NCI-H2227 (cell line): Measurements from ENCODE around the gene ARX.

Experiments used
- DNase-seq: peaks from one replicate; lab custom pipeline; 2025; ENCODE audit not compliant: unreplicated experiment; lab: John Stamatoyannopoulos, UW

Gene ARX

DNA sequence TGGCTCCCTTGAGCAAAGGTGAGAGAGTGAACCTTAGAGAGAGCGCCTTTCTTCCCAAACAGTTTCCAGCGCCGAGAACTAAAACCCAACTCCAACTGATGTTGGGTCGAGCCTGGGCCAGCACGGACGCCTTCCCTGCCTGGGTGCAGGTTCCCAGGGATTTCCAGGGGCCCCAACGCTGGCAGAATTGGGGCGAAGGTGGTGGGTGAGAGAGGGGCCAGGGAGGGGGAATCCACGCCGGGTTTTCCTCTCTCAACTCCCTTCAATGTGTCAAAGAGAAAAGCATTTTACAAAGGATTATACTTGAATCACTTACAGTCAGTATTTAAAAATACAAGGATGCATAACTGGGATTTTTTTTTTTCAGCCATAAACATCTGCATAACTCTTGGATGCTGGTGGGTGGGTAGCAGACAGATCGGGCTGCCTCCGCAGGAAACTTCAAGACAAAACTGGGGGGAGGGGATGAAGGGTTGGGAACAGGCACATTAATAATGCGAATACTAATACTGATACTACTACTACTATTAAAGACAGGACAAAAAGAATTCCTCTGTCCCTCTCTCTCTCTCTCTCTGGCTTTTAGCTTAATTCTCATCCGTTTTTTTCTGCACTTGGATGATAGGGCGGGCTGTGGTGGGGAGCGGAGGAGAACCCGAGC, 1.3 kb upstream of the ARX start:
- no peak for DNase-seq

GRCh38 chrX:25016361-25016671, 551 bp upstream of the ARX start:
- no peak for DNase-seq

GRCh38 chrX:25014366-25014838, 1.4 kb downstream of the ARX start:
- no peak for DNase-seq

- DNase-seq: peak; percentile 59
These were observed 2.0 kb downstream of the ARX start for GRCh38 chrX:25013632-25014365.

DNA sequence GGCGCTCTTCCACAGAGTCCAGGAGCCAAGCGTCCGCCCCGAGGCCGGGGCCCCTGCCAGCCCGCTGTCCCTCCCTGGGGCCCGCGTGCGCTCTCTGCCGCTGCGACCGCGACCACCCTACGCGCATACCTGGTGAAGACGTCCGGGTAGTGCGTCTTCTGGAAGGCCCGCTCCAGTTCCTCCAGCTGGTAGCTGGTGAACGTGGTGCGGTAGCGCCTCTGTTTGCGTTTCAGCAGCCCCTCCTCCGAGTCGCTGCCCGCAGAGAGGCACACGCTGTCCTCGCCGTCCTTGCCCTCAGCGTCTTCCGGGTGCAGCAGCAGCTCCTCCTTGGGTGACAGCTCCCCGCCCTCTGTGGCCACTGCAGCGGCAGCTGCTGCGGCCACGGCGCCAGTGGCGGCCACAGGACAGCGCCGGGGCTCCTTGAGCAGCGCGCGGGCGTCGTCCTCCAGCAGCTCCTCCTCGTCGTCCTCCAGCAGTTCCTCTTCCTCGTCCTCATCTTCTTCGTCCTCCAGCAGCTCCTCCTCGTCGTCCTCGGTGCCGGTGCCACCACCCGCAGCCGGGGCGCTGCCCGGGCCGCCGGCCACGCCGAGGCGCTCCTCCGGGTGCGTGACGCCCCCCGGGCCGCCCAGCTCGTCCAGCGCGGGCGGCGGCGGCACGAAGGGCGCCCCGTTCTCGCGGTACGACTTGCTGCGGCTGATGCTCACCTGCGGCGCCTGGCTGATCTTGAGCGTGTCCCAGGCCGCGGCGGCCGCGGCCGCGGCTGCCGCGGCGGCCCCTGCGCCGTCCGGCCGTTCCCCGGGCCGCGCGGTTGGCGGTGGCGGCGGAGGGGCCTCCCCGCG, 2.8 kb downstream of the ARX start:
- DNase-seq: peak; percentile 59

GRCh38 chrX:25012433-25012735, 3.4 kb downstream of the ARX start:
- DNase-seq: peak; percentile 17

DNA sequence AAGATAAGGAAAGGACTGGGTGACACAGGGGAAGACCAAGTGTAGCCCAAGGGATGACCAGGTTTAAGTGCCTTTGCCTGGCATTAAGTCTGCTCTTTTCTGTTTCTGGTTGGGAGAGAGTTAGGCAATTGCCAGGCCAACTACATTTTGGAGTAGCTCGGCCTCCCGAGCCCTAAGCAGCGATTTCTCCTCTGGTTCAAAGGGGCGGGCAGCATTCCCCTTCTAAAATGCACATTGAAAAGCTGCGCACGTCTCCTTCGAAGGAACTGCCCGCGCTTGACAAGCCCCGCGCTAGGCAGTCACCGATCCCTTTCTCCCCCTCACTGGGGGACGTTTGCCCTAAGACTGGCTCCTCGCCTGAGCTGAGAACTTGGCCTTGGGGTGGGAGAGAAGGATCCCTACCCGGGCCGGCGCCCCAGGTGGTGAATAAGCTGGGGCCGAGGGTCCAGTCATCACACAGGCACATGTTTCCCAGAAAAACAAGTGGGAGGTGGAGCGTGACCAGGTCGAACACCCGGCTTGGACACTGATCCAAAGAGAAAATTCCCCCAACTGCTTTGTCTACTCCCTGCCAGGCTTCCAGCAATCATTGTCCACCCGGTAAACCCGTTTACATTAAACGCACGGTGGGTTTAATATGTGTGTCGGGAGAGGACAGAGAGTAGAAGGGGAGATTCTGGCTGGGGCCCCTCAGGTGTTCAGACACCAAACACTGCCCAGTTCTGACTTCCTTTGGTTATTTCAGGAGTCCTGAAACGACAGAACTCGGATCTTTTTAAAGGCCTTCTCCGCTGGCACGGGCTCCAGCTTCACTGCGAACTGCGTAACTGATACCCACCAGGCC, 4.0 kb downstream of the ARX start:
- no peak for DNase-seq

- no peak for DNase-seq
These were observed 4.8 kb downstream of the ARX start for GRCh38 chrX:25010784-25011588.

DNA sequence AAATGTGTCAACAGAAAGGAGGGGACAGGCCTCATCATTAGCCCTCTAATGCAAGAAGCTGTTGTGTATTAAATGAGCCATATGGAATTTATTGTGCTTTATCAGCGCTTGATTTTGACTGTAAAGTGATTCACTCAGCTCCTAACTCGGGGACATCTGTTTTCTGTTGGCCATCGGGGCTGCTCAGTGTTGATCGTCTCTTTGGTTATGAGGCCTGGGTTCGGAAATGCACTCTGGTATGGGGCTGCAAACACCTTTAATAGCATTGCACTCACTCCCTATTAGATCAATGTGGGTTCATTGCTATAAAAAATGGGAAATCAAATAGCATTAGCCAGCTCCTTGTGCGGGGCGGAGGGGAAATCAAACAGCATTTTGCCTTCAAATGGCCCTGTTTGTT, 6.4 kb downstream of the ARX start:
- DNase-seq: no peak

DNA sequence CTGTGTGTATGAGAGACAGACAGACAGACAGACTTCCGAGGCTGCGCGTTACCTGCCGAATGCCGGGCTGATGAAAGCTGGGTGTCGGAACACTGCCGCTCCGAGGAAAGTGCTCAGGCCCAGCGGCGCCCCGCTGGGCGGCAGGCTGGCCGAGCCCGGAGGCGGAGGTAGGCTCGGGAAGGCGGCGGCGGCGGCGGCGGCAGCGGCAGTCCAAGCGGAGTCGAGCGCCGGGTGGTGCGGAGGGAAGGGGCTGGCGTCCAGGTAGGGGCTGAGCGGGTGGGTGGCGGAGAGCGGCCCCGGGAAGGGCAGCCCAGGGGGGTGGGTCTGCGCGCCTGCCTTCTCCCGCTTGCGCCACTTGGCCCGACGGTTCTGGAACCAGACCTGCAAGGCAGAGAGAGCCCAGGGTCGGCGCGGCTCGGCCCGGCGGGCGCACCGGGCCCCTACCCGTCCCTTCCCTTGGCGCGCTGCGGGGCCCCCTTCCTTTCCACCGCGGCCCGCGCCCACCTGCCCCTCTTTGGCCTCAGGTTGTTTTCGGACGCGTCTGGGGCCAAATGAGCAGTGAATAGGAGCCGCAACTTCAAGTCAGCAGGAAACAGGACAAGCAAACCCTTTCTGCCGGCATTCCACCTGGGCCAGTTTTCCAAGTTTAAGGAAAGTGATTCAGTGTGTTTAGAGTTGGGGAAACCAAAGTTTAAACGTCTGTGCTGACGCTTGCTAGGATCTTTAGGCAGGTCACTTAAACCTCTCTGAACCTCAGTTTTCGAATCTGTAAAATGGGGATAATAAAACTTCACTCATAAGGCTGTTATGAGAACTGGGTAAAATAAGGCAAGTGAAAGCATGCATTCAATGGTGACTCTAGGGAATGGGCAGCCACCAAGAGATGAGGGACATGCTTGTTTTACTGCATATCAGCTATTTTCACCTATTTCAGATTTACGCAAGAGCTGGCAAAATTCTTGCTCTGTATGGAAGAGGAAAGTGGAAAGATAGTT, 8.4 kb downstream of the ARX start:
- DNase-seq: no peak

- no peak for DNase-seq
These were observed 9.1 kb downstream of the ARX start for GRCh38 chrX:25006586-25007058.

GRCh38 chrX:25005382-25006185, 10.2 kb downstream of the ARX start:
- no peak for DNase-seq

DNA sequence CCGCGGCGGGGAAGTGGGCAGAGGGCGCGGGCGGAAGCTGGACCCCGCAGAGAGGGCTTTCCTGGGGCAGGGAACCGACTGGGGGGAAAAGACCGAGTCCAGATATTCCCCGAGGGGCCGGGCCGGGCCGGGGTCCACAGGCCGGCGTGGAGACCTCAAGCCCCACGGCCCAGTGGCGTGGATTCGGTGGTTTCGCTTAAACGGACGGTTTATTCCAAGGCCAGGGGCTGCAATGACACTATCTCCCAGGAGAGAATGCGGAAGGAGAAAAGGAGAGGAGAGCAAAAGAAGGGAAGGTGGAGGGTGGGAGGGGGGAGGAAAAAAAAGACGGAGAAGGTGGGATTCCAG, 10.8 kb downstream of the ARX start:
- no peak for DNase-seq

DNA sequence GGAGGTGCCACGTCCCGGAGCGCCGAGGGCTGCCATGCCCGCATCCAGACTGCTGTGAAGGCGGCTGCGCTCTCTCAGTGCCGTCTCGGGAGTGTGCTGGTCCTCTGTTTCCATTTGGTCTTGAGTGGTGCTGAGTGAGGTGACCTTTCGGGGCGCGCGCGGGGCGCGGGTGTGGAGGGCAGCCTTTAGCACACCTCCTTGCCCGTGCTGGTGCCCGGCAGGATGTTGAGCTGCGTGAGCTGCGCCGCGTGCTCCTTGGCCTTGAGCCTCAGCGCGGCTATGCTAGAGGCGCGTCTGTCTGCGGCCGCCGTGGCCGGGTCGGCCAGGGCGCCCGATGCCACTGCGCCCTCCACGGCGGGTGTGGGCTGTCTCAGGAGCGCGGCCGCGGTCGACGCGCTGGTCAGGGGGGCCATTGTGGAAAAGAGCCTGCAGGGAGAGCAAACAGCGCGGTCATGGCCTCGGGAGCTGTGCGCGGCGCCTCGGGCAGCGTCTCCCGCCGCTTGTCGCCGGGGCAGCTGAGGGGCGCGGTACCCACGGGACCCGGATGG, 11.2 kb downstream of the ARX start:
- DNase-seq: no peak

DNA sequence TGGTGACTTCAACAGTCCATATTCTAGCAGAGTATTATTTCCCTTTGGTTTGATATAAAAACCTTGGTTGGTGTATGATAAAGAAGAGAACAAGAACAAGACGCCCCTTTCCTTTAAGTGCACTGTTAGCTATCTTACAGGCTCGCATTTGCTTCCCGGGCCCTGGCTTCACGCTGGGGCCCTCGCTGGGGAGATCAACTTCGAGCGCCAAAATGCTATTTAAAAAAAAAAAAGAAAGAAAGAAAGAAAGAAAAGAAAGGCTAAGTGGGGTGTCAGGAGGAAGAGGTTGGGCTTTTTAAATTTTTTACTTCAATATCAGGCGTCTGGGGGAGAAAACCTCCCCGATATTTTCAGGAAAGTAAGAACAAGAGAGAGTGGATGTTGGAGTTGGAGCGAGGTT, 11.7 kb downstream of the ARX start:
- DNase-seq: no peak

DNA sequence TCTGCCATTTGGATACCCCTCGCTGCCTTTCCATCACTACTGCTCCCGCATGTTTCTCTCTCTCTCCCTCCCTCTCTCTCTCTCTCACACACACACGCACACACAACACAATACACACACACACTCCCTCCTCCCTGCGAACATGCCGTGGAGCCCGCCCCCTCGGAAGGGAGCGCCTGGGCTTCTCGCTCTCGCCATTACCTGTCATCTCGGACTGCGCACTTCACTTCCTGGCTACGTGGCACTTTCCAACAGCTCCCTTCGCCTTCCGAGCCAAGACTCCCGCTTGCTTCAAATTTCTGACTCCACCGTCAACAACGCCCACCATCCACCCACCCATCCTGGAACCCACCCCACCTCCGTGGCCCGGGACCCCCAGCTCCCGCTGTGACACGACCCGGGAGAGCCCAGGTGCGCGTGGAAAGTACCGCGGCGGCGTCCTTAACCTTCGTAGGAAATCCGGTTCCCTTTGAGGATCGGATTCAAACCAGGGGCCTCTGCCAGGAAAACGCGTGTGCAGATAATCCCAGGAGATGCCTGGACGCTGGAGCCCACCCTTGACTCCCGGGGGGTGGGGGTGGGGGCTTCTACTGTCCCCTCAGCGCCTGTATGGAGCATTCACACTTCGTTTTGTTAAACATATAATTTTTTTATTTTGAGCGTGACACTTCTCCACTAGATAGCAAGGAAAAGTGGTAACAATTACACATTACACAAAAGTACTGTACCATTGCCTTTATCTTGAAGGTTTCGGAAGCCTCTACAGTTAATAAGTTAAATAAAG, 12.5 kb downstream of the ARX start:
- DNase-seq: peak; percentile 17

- DNase-seq: no peak
These were observed 13.1 kb downstream of the ARX start for GRCh38 chrX:25002661-25003020.
